Cardiac septum (tissue), 1 donor: Measurements from ENCODE around the gene CDC42BPB. TPM values are rescaled to one million over a fixed set of nuclear protein-coding genes. Genes with fewer than 3 reads are reported as not detected.

Experiments
- DNase-seq: peaks from one replicate; pipeline ENCODE4 v3.0.0-alpha.2; 2020; ENCODE audit warnings: low spot score
- intact Hi-C: fragments of 100-400 bp; cut with DNase I; formaldehyde crosslinking; loops from one replicate; pipeline ENCODE4 v1.14.0; 2022
- total RNA-seq: library from RNA; stranded (reverse); fragmentation: NEBNext Ultra II Directional; extraction: Animal tissue kit (Norgen Biotek cat#: 25700); gene quantifications from one replicate; pipeline ENCODE4 v1.2.1, GENCODE V29; 2021
- donor health status: DM: no; HTN: no; CAD: no.

Gene CDC42BPB
- total RNA-seq, 1 donor from 2014 or later, result 81.8 TPM

DNA sequence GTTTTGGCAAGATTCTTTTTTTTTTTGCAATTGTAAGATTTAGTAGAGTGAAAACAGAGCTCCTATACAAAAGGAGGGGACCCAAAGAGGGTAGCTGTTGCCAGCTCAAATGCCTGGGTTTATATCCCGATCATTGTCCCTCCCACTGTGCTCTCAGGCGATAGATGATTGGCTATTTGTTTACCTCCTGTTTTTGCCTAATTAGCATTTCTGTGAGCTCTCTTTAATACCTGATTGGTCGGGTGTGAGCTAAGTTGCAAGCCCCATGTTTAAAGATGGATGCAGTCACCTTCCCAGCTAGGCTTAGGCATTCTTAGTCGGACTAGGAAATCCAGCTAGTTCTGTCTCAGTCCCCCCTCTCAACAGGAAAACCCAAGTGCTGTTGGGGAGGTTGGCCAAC lies 39.0 kb upstream of the CDC42BPB start:
- intact Hi-C loops, result no loop called here
- DNase-seq, result no peak

- intact Hi-C loops, result no loop called here
- DNase-seq, result no peak
These were observed 37.9 kb upstream of the CDC42BPB start for GRCh38 chr14:103095210-103095778.

DNA sequence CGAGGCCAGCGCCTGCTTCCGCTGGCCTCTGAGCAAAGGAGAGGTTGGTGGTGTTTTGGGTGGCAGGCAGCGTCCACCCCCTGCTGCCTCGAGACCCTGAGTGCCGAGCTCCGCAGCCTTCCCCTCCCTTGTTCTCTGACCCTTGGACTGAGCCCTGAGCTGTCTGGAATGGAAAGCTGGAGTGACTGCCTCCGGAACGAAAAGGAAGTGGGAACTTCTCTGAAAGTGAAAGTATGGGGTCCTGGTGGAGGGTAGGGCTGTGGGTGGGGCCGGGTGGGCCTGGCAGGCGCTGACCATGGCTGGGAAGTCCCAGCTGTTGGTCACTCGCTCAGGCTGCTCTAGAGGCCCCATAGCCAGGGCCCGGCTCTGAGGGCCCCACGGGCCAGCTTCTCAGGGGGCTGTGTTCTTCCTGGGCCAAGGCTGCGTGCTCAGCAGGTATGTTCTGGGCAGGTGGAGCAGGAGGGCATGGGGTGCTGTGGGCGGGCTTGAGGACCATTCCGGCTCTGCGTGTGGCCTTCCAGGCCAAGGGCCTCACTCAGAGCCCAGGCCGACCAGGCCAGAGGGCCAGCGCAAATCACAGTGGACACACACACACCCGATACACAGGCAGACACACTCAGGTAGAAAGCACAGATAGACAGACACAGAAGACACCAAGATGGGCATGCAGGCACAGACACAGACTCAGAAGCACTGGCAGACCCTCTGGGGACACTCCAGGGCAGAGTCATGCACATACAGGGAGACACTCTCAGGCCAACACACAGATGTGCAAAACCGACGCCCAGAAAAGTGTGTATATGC lies 37.3 kb upstream of the CDC42BPB start, which contains the start of gene EXOC3L4:
Gene EXOC3L4 (plus strand): TSS at position 320 of the 804 bp plus-strand sequence. CDS start 5,495 bp downstream, outside the sequence.
- intact Hi-C loops, result no loop called here
- DNase-seq, result no peak

DNA sequence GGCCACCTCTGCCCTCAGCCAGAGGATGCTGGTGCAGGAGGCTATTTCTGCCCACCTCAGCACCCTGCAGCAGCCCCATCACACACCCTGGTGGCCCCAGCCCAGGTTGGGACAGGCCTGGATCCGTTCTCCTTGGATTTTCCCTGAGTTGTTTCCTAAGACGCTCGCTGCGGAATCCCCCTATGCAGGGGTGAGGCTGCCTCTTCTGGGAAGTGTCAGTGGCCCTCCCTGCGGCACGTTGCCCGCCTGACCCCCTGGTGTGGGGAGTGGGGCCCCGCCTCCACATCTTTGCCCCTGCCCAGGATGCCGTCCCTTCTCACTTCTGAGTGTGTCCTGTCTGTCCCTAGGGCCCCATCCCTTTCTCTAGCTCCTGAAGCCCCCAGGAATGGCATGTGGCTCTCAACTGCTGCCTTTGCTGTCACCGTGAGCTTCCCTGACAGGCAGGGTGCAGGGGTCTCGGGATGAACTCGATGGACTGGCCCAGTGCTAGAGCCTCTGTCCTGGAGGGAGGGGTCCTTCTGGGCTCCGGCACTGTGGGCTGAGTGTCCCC lies 36.6 kb upstream of the CDC42BPB start:
- intact Hi-C loops, result no loop called here
- DNase-seq, result no peak

- intact Hi-C loops, result no loop called here
- no peak for DNase-seq
These were observed 34.5 kb upstream of the CDC42BPB start for GRCh38 chr14:103091883-103092222.

- DNase-seq, result no peak
- intact Hi-C loops, result no loop called here
These were observed 33.9 kb upstream of the CDC42BPB start for GRCh38 chr14:103091041-103091882.

- DNase-seq, result no peak
- intact Hi-C loops, result no loop called here
These were observed 33.2 kb upstream of the CDC42BPB start for GRCh38 chr14:103090481-103091020.

DNA sequence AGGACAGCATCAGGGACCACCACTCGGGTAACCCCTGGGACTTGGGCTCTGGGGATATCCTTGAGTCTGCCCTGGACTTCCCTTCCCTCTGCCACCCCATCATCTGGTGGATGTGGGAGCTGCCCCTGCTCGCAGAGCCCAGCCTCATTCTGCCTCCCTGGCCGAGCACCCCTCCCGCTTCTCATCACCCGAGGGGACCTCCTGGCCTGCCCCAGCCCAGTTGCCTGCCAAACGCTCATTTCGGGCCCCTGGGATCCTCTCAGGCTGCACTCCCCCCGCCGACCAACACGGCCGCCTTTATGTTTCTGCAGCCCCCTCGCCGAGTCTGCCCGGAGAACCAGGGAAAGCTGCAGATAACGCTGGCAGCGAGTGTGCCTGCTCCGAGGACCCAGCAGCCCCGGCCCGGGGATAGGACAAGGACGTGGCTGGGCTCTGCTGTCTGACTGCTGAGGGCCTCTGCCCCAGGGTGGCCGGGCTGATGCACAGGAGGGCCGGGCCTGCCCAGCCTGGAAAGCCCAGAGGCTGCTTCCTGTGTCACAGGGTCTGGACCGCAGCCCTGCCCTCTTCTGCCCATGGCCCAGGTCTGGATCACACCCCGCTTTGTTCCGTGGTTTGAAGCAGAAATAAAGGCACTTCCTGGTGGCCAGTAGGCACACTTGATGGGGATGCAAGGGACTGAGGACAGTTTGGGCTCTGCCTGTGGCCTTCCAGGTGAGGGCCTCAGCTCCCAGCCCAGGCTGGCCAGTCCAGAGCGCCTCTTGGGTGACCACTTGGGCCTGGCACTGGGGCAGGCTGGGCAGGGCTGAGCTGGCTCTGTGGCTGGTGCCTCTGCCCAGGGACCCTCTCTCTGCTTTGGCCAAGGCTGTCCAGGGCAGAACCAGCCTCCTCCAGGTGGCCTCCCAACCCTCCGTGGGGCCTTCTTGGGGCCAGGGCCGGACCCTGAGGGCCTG lies 32.3 kb upstream of the CDC42BPB start:
- intact Hi-C loops, result loop anchor here (10.0 kb wide), 1 partner anchor 385 kb away; no protein-coding TSS in a partner anchor
- DNase-seq, result no peak

- intact Hi-C loops, result loop anchor here (10.0 kb wide), 1 partner anchor 386 kb away; no protein-coding TSS in a partner anchor
- no peak for DNase-seq
These were observed 31.6 kb upstream of the CDC42BPB start for GRCh38 chr14:103088921-103089320.

- DNase-seq, result no peak
- intact Hi-C loops, result loop anchor here (10.0 kb wide), 1 partner anchor 387 kb away; no protein-coding TSS in a partner anchor
These were observed 30.0 kb upstream of the CDC42BPB start for GRCh38 chr14:103087343-103087835.

DNA sequence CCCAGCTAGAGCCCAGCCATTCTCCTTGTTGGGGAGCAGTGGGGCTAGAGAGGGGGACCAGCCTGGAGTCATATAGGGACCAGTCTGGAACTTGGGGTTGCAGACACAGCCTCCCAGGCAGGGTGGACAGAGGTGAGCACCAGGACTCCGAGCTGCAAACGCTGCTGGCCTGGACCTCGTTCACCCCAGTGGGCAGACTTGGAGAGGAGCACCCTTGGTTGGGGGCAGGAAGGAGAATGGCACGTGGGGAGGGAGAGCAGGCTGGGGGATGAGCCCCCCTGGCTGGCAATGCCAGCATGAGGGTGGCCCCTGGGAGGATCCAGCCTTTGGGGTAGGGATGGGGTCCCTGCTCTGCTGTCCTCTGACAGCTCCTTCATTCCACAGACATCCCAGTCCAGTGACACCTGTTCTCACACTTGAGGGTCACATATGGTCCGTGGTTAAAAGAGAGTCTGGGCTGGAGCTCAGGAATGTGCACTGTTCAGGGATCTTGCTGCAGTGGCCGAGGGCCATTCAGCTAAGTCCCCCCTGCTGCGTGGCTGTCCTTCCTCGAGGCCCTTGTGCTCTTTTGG lies 29.5 kb upstream of the CDC42BPB start:
- intact Hi-C loops, result loop anchor here (10.0 kb wide), 1 partner anchor 388 kb away; no protein-coding TSS in a partner anchor
- no peak for DNase-seq

GRCh38 chr14:103085106-103086091 lies 28.1 kb upstream of the CDC42BPB start:
- DNase-seq, result no peak
- intact Hi-C loops, result loop anchor here (10.0 kb wide), 1 partner anchor 389 kb away; no protein-coding TSS in a partner anchor

GRCh38 chr14:103084021-103084919 lies 26.9 kb upstream of the CDC42BPB start, which contains the start of gene LBHD2:
TSS of gene LBHD2 (plus strand) at chr14:103084210. CDS start at chr14:103086013, 1,803 bp downstream.
- intact Hi-C loops, result loop anchor here (10.0 kb wide), 1 partner anchor 391 kb away; no protein-coding TSS in a partner anchor
- DNase-seq, result no peak

GRCh38 chr14:103081951-103082350 lies 24.6 kb upstream of the CDC42BPB start:
- intact Hi-C loops, result loop anchor here (10.0 kb wide), 1 partner anchor 393 kb away; no protein-coding TSS in a partner anchor
- DNase-seq, result no peak

DNA sequence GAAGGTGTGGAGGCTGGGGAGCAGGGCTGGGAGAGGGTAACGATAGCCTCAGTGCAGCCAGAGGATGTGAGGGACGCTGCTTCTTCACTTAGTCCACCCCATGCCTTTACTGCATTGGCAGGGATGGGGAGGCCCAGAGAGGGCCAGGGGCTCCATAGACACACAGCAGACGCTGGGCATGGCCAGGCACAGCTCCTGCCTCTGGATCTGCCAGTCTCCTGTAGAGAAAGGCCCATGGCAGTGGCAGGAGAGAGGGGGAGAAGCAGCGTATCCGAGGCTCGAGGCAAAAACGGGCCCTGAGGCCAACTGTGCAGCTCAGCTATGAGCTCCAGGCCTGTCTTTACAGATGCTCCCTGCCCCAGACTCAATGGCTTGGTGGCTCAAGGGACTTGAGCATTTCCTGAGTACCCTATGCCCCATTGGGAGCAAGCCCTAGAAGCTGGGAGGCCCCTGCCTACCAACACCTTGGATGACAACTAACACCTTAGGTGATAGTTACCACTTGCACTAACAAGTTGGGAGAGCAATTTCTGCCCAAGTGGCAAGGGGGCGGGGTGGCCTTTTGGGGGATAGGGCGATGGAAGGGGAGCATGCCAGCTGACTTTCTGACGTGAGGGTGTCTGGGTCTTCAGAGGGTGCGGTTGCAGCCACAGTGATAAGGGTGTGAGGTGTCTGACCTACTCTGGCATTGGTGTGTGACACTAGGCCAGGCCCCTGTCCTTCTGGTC lies 21.7 kb upstream of the CDC42BPB start:
- no peak for DNase-seq
- intact Hi-C loops, result no loop called here
